Activated effector memory CD4-positive, alpha-beta T cell treated with anti-CD3 and anti-CD28 coated beads, Interleukin-2, amount 50 U/mL, for 16 hours (primary cell): Measurements from ENCODE around the gene HIVEP3.

Experiments
- DNase-seq: peaks from one replicate; pipeline ENCODE4 v3.0.0-alpha.2; 2020

HIVEP3 gene

DNA sequence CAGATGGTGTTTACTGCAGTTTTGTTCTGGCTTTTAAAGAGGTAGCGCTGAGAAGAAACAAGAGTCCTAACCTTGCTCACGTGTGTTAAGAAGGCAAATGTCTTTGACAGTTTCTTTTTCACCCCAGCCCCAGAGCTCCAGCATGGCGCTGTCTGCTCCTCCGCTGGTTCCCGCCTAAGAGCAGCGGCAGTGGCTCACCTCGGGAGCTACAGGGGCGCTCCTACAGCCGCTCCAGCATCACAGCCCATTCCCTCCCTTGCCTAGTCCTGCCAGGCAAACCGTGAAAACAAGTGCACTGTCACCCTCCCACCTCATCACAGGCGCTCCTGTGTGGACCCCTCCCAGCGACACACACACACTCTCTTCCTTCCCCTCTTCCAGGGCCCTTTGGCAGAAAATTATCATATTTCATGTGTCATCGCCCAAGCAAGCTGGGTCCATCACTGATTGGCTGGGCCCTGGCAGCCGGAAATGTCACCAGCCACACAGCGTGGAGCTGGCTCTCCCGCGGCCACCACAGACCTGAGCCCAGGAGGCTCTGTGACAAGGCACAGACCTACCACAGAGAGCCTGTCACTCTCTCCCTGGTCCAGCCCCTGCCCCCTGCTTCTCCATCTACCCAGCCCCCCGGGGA lies 1.2 kb upstream of the HIVEP3 start:
- DNase-seq, result peak; percentile 92

GRCh38 chr1:41919131-41919530 lies 409 bp upstream of the HIVEP3 start:
- DNase-seq, result no peak

- peak; percentile 78 for DNase-seq
Observed at GRCh38 chr1:41917835-41918449, 780 bp downstream of the HIVEP3 start.

- DNase-seq, result no peak
Observed at GRCh38 chr1:41917076-41917475, 1.6 kb downstream of the HIVEP3 start.

GRCh38 chr1:41915786-41916571 lies 2.7 kb downstream of the HIVEP3 start:
- peak; percentile 65 for DNase-seq

GRCh38 chr1:41914516-41914915 lies 4.2 kb downstream of the HIVEP3 start:
- DNase-seq, result no peak

DNA sequence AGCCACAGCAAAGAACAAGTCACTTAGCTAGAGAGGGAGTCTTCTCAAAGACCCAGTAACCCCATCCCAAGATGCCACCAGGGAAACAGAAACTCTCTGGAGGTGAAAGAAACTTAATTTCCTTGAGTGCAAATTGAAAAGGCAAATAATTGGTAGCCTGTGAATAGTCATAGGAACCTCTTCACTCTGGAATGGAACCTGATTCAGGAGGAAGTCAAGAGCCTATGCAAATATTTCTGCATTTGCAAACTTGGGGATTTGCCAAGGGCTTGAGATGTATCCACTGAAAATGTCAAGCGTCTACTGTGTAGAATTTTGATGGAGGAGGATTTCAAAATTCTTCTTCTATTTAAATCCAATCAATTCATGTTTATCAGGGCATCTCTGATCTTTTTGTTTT lies 5.7 kb downstream of the HIVEP3 start:
- no peak for DNase-seq

GRCh38 chr1:41908288-41908895 lies 10.3 kb downstream of the HIVEP3 start:
- DNase-seq, result no peak

GRCh38 chr1:41907446-41907845 lies 11.3 kb downstream of the HIVEP3 start:
- no peak for DNase-seq

- DNase-seq, result no peak
Observed at GRCh38 chr1:41906943-41907342, 11.8 kb downstream of the HIVEP3 start.

DNA sequence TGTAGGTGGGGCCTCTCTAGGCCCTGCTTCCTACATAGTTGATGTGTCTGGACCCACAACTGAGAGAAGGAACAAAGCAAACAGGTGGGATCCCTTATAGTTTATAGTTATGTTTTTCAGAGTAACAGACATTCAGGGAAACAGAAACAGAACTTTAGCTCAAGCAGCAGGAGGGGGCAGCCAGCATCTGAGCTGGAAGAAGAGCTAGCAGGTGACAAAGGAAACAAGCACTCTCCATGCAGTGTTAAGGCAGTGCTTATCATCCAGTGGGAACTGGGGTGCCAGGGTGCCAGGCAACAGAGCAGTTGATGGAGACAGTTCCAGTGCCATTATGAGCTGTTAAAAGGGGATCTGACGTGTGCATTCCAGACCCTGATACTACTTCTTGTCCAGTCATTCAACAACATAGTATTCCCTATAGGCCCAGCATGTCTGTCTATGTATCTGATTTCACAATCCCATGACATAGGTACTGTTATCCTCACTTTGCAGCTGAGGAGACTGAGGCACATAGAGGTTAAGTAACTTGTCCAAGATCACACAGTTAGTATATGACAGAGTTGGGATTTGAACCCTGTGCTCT lies 13.5 kb downstream of the HIVEP3 start:
- no peak for DNase-seq

DNA sequence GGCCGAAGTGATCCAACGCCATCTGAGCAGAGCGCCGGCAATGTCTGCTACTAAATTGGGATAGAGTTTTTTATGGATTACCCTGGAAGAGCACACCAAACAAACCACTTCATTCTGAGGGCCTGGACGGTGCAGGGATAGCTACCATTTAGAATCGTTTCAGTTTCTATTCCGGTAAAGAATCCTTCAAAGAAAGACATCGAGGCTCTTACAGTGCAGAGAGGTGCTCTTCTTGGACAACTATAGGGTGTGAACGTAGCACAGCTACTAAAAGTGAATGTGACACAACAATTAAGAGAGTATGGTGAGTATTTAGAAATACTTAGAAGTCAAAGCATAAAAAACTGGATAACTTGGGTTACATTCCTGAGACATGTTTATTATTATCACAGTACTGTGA lies 16.1 kb downstream of the HIVEP3 start:
- no peak for DNase-seq

- DNase-seq, result no peak
Observed at GRCh38 chr1:41902159-41902577, 16.6 kb downstream of the HIVEP3 start.

- no peak for DNase-seq
Observed at GRCh38 chr1:41901551-41901950, 17.2 kb downstream of the HIVEP3 start.

- DNase-seq, result no peak
Observed at GRCh38 chr1:41900603-41901444, 17.9 kb downstream of the HIVEP3 start.

DNA sequence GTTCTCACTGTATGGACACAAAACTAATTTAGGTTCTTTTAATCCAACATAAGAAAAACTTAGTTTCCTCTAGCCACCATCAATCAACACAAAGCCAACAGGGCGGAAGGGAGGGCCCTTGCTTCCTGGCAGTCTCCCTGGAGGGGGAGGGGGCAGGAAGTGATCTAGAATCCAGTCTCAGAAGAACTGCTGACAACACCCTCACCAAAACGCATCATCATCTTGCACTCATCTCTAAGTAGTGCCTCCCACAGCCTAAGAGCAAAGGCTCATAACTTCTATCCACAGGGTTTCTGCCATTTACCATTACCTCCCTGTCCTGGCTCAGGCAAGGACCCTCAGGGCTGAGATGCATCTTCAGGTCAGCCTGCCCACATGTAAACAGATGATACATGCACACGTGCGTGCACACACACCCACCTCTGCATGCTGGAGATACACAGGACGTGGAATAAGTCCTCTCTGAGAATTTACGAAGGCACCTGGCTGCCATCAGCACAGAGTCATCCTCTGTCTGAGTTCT lies 20.5 kb downstream of the HIVEP3 start:
- DNase-seq, result peak; percentile 86

- DNase-seq, result no peak
Observed at GRCh38 chr1:41895552-41895951, 23.2 kb downstream of the HIVEP3 start.

- no peak for DNase-seq
Observed at GRCh38 chr1:41894808-41895483, 23.8 kb downstream of the HIVEP3 start.

- DNase-seq, result no peak
Observed at GRCh38 chr1:41894101-41894807, 24.5 kb downstream of the HIVEP3 start.

DNA sequence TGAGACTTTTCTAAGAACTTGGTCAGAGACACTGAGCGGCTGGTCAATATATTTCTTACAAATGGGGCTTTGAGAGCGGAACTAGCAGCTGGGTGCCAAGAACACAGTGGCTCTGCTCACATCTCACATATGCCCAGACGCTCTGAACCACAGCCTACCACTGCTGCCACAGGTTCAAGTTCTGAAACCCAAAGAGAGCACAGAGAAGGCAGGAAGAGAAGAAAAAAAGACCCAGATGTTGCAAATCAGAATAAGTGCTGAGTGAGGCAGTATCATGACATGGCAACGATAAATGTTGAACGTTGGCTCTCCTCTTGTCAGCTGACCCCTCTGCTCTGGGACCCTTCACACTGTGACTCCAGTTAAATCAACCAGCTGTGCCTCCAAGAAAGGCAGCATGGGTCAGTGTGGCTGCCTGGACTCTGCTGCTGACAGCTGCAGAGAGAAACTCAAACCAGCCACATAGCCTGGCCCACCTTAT lies 26.4 kb downstream of the HIVEP3 start:
- no peak for DNase-seq
